ENCODE data around the gene NODAL. TPM values are rescaled to one million over a fixed set of nuclear protein-coding genes. Genes with fewer than 3 reads are reported as not detected.

NODAL gene
- total RNA-seq, 1 experiment from 2014 or later: not detected

DNA sequence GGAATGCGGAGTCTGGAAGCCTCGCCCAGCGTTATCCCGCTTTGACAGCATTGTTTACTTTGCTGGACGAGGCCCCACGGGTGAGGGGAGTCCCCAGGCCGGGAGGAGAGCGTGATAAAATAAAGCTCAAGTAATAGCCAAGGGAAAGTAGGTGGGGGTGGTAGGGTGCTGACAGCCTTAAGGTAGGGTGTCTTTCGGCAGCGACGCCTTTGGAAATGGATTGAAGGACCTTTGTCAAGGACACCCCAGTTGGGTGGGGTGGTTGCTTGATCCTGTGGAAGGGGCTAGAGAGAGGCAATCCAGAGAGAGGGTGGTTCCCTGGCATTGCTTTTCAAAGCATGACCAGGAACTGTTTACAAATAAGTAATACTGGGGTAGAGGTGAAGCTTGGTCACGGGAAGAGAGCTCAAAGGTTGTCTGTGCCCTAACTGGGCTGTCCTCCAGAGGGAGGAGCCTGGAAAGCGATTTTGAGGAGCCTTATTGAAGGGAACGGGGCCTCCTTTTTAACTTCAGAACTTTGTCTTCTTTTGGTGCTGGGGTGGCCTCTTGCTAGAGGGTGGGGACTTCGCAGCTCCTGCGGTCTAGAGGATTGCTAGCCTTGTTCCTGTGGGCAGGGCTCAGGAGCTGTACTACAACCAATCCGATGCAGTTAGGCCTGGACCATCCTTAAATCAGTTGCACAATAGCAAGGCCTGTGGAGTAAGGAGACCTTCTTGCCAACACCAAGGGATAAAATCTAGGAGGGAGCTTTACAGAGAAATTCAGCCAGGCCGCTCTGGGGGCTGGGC lies 36.2 kb downstream of the NODAL start:
- ChIA-PET POLR2A (ENCODE audit: unreplicated experiment) (interaction anchor here (0.5 to 1.0 kb wide), 8 partner anchors 27 to 513 kb away, joined by 3 to 9 read pairs (median 4); partner anchors contain the start of gene TYSND1), CTCF (interaction anchor here (0.6 to 2.5 kb wide), 7 partner anchors 16 to 184 kb away, joined by 3 to 17 read pairs (median 4); no protein-coding TSS in a partner anchor)
- peaks cover 17% of the 10 kb centered on the region for H3K36me3 ChIP-seq (ENCODE audit: low read depth)
- H2AFZ ChIP-seq: peak overlapping the region; percentile 84
- peaks cover 24% of the 10 kb centered on the region for H3K4me1 ChIP-seq (replicated peaks; ENCODE audit: insufficient read depth)
- no peaks in the 10 kb centered on the region for H3K9me2 ChIP-seq (ENCODE audit: insufficient read depth)
- no peaks in the 10 kb centered on the region for H3K27me3 ChIP-seq (ENCODE audit: insufficient read depth, low read depth)
- H3K4me3 ChIP-seq: peak overlapping the region; percentile 82
- TF ChIP-seq EZH2 (IDR thresholded peaks at IDR 0.05; ENCODE audit: low read depth): no peak
- no peak for TF ChIP-seq CTCF (conservative IDR thresholded peaks at IDR 0.05)
- peak overlapping the region; percentile 90 for H3K4me2 ChIP-seq
- no peaks in the 10 kb centered on the region for H3K9me3 ChIP-seq (ENCODE audit: insufficient read depth, low read depth)
- peaks cover 58% of the 10 kb centered on the region for H3K79me2 ChIP-seq (ENCODE audit: low read depth)
- H4K20me1 ChIP-seq (ENCODE audit: insufficient read depth): peaks cover 37% of the 10 kb centered on the region
- H3F3A ChIP-seq (ENCODE audit: insufficient read depth, low read depth): peaks cover 23% of the 10 kb centered on the region; the same call in 1 of the 2 replicates
- BruUV-seq (replicated peaks): TSS peak; percentile 56
- peak overlapping the region; percentile 70 for H3K27ac ChIP-seq
- peak; percentile 78 to 94 for DNase-seq
- intact Hi-C loops (cut with micrococcal nuclease; ENCODE audit: unreplicated experiment): no loop called here

GRCh38 chr10:70404787-70405036 lies 36.8 kb downstream of the NODAL start:
- Histone ChIP-seq H3K9me2 (ENCODE audit: insufficient read depth) (no peaks in the 10 kb centered on the region), H3K36me3 (ENCODE audit: low read depth) (peaks cover 15% of the 10 kb centered on the region; the same call in 1 of the 2 replicates), H3K27me3 (ENCODE audit: insufficient read depth, low read depth) (no peaks in the 10 kb centered on the region), H3K4me3 (peak overlapping the region; percentile 82), H3K79me2 (ENCODE audit: low read depth) (peaks cover 53% of the 10 kb centered on the region), H4K20me1 (ENCODE audit: insufficient read depth) (peaks cover 32% of the 10 kb centered on the region), H2AFZ (peak overlapping the region; percentile 84), H3K9me3 (ENCODE audit: insufficient read depth, low read depth) (no peaks in the 10 kb centered on the region), H3K4me2 (peak overlapping the region; percentile 90), H3K4me1 (replicated peaks; ENCODE audit: insufficient read depth) (peaks cover 24% of the 10 kb centered on the region), H3K27ac (peak overlapping the region; percentile 70), H3F3A (ENCODE audit: insufficient read depth, low read depth) (peaks cover 23% of the 10 kb centered on the region; the same call in 1 of the 2 replicates)
- BruUV-seq (replicated peaks): no TSS peak
- CTCF ChIA-PET: interaction anchor here (0.6 to 2.5 kb wide), 5 partner anchors 17 to 183 kb away, joined by 3 to 17 read pairs (median 3); no protein-coding TSS in a partner anchor
- no peak for DNase-seq
- TF ChIP-seq EZH2 (IDR thresholded peaks at IDR 0.05; ENCODE audit: low read depth): no peak
- no peak for TF ChIP-seq CTCF (conservative IDR thresholded peaks at IDR 0.05)
- POLR2A ChIA-PET (ENCODE audit: unreplicated experiment): interaction anchor here (0.5 to 1.0 kb wide), 5 partner anchors 27 to 258 kb away, joined by 3 to 9 read pairs (median 6); partner anchors contain the start of gene TYSND1
- intact Hi-C loops (cut with micrococcal nuclease; ENCODE audit: unreplicated experiment): no loop called here

- CTCF ChIA-PET: interaction anchor here (1.0 to 2.5 kb wide), 4 partner anchors 17 to 183 kb away, joined by 3 to 17 read pairs (median 5); no protein-coding TSS in a partner anchor
- Histone ChIP-seq H3K9me2 (ENCODE audit: insufficient read depth) (no peaks in the 10 kb centered on the region), H4K20me1 (ENCODE audit: insufficient read depth) (peaks cover 27% of the 10 kb centered on the region), H3F3A (ENCODE audit: insufficient read depth, low read depth) (peaks cover 23% of the 10 kb centered on the region; the same call in 1 of the 2 replicates), H3K4me1 (replicated peaks; ENCODE audit: insufficient read depth) (peaks cover 24% of the 10 kb centered on the region), H3K9me3 (ENCODE audit: insufficient read depth, low read depth) (no peaks in the 10 kb centered on the region), H3K27ac (peak within 1 kb of the TSS; percentile 70), H2AFZ (peak within 1 kb of the TSS; percentile 84), H3K4me2 (peak within 1 kb of the TSS; percentile 90), H3K4me3 (peak within 1 kb of the TSS; percentile 82), H3K27me3 (ENCODE audit: insufficient read depth, low read depth) (no peaks in the 10 kb centered on the region), H3K36me3 (ENCODE audit: low read depth) (peaks cover 10% of the 10 kb centered on the region; the same call in 1 of the 2 replicates), H3K79me2 (ENCODE audit: low read depth) (peaks cover 48% of the 10 kb centered on the region)
- intact Hi-C loops (cut with micrococcal nuclease; ENCODE audit: unreplicated experiment): no loop called here
- peak; percentile 86 to 99 for DNase-seq
- no TSS peak for BruUV-seq (replicated peaks)
- POLR2A ChIA-PET (ENCODE audit: unreplicated experiment): interaction anchor here (0.5 to 1.2 kb wide), 11 partner anchors 13 to 957 kb away, joined by 3 to 17 read pairs (median 4); partner anchors contain the start of gene SAR1A
- TF ChIP-seq EZH2 (IDR thresholded peaks at IDR 0.05; ENCODE audit: low read depth) (no peak), CTCF (conservative IDR thresholded peaks at IDR 0.05) (no peak; the same call in 1 of the 2 replicates)
Measured at GRCh38 chr10:70404036-70404786, 37.3 kb downstream of the NODAL start, which contains the start of gene EIF4EBP2. TSS of gene EIF4EBP2 (plus strand) at chr10:70404145. CDS start at chr10:70404402, 257 bp downstream.
